Measurements from ENCODE around the gene NFATC2.

The NFATC2 gene

GRCh38 chr20:51359947-51360346, 182.6 kb downstream of the NFATC2 start:
- peaks cover 0 to 7% of the 10 kb centered on the region in 2 donors for H3K27me3 ChIP-seq (ENCODE audit: control insufficient read depth in 1 of 2, insufficient read depth in 2 of 2, low read length in 2 of 2)
- H3K9ac ChIP-seq (ENCODE audit: low read length in 2 of 2) = no peak overlapping the region
- no peak overlapping the region for H3K27ac ChIP-seq (ENCODE audit: low read length)
- no peaks in the 10 kb centered on the region for H3K36me3 ChIP-seq (ENCODE audit: control insufficient read depth in 2 of 2, insufficient read depth in 2 of 2, low read length in 2 of 2)
- H3K4me3 ChIP-seq (ENCODE audit: low read length in 2 of 2) = no peak overlapping the region
- no peaks in the 10 kb centered on the region for H3K4me1 ChIP-seq (ENCODE audit: control insufficient read depth, insufficient read depth, low read length)
- peaks cover 0 to 3% of the 10 kb centered on the region in 2 donors for H3K9me3 ChIP-seq (ENCODE audit: control insufficient read depth in 2 of 2, low read length in 2 of 2)

- Histone ChIP-seq H3K4me3 (ENCODE audit: low read length in 2 of 2) (no peak overlapping the region), H3K36me3 (ENCODE audit: control insufficient read depth in 2 of 2, insufficient read depth in 2 of 2, low read length in 2 of 2) (no peaks in the 10 kb centered on the region), H3K27ac (ENCODE audit: low read length) (no peak overlapping the region), H3K27me3 (ENCODE audit: control insufficient read depth in 1 of 2, insufficient read depth in 2 of 2, low read length in 2 of 2) (peaks cover 0 to 7% of the 10 kb centered on the region in 2 donors), H3K9ac (ENCODE audit: low read length in 2 of 2) (no peak overlapping the region), H3K4me1 (ENCODE audit: control insufficient read depth, insufficient read depth, low read length) (no peaks in the 10 kb centered on the region), H3K9me3 (ENCODE audit: control insufficient read depth in 2 of 2, low read length in 2 of 2) (peaks cover 0 to 3% of the 10 kb centered on the region in 2 donors)
Observed at GRCh38 chr20:51359401-51359800, 183.1 kb downstream of the NFATC2 start.

- Histone ChIP-seq H3K36me3 (ENCODE audit: control insufficient read depth in 2 of 2, insufficient read depth in 2 of 2, low read length in 2 of 2) (no peaks in the 10 kb centered on the region), H3K9me3 (ENCODE audit: control insufficient read depth in 2 of 2, low read length in 2 of 2) (no peaks in the 10 kb centered on the region), H3K4me1 (ENCODE audit: control insufficient read depth, insufficient read depth, low read length) (no peaks in the 10 kb centered on the region), H3K4me3 (ENCODE audit: low read length in 2 of 2) (no peak overlapping the region), H3K9ac (ENCODE audit: low read length in 2 of 2) (no peak overlapping the region), H3K27ac (ENCODE audit: low read length) (no peak overlapping the region), H3K27me3 (ENCODE audit: control insufficient read depth in 1 of 2, insufficient read depth in 2 of 2, low read length in 2 of 2) (peaks cover 0 to 7% of the 10 kb centered on the region in 2 donors)
Observed at GRCh38 chr20:51358032-51358724, 184.3 kb downstream of the NFATC2 start.

- no peak overlapping the region for H3K27ac ChIP-seq (ENCODE audit: low read length)
- no peak overlapping the region for H3K4me3 ChIP-seq (ENCODE audit: low read length in 2 of 2)
- no peak overlapping the region for H3K9ac ChIP-seq (ENCODE audit: low read length in 2 of 2)
- H3K36me3 ChIP-seq (ENCODE audit: control insufficient read depth in 2 of 2, insufficient read depth in 2 of 2, low read length in 2 of 2) = no peaks in the 10 kb centered on the region
- H3K4me1 ChIP-seq (ENCODE audit: control insufficient read depth, insufficient read depth, low read length) = no peaks in the 10 kb centered on the region
- peaks cover 0 to 7% of the 10 kb centered on the region in 2 donors for H3K27me3 ChIP-seq (ENCODE audit: control insufficient read depth in 1 of 2, insufficient read depth in 2 of 2, low read length in 2 of 2)
- no peaks in the 10 kb centered on the region for H3K9me3 ChIP-seq (ENCODE audit: control insufficient read depth in 2 of 2, low read length in 2 of 2)
Observed at GRCh38 chr20:51357543-51357942, 185.0 kb downstream of the NFATC2 start.

- Histone ChIP-seq H3K9me3 (ENCODE audit: control insufficient read depth in 2 of 2, low read length in 2 of 2) (no peaks in the 10 kb centered on the region), H3K36me3 (ENCODE audit: control insufficient read depth in 2 of 2, insufficient read depth in 2 of 2, low read length in 2 of 2) (no peaks in the 10 kb centered on the region), H3K4me1 (ENCODE audit: control insufficient read depth, insufficient read depth, low read length) (no peaks in the 10 kb centered on the region), H3K27ac (ENCODE audit: low read length) (no peak overlapping the region), H3K9ac (ENCODE audit: low read length in 2 of 2) (no peak overlapping the region), H3K4me3 (ENCODE audit: low read length in 2 of 2) (no peak overlapping the region), H3K27me3 (ENCODE audit: control insufficient read depth in 1 of 2, insufficient read depth in 2 of 2, low read length in 2 of 2) (peaks cover 0 to 7% of the 10 kb centered on the region in 2 donors)
Observed at GRCh38 chr20:51356871-51357270, 185.6 kb downstream of the NFATC2 start.

- no peaks in the 10 kb centered on the region for H3K4me1 ChIP-seq (ENCODE audit: control insufficient read depth, insufficient read depth, low read length)
Observed at GRCh38 chr20:51354769-51355319, 187.7 kb downstream of the NFATC2 start.

GRCh38 chr20:51354191-51354768, 188.2 kb downstream of the NFATC2 start:
- Histone ChIP-seq H3K27me3 (ENCODE audit: control insufficient read depth in 1 of 2, insufficient read depth in 2 of 2, low read length in 2 of 2) (peaks cover 0 to 7% of the 10 kb centered on the region in 2 donors), H3K9ac (ENCODE audit: low read length in 2 of 2) (no peak overlapping the region), H3K9me3 (ENCODE audit: control insufficient read depth in 2 of 2, low read length in 2 of 2) (no peaks in the 10 kb centered on the region), H3K4me1 (ENCODE audit: control insufficient read depth, insufficient read depth, low read length) (no peaks in the 10 kb centered on the region), H3K4me3 (ENCODE audit: low read length in 2 of 2) (no peak overlapping the region), H3K36me3 (ENCODE audit: control insufficient read depth in 2 of 2, insufficient read depth in 2 of 2, low read length in 2 of 2) (no peaks in the 10 kb centered on the region), H3K27ac (ENCODE audit: low read length) (no peak overlapping the region)

More at GRCh38 chr20:51354769-51355319, 187.7 kb downstream of the NFATC2 start:
- Histone ChIP-seq H3K36me3 (ENCODE audit: control insufficient read depth in 2 of 2, insufficient read depth in 2 of 2, low read length in 2 of 2) (no peaks in the 10 kb centered on the region), H3K4me3 (ENCODE audit: low read length in 2 of 2) (no peak overlapping the region), H3K27ac (ENCODE audit: low read length) (no peak overlapping the region), H3K9me3 (ENCODE audit: control insufficient read depth in 2 of 2, low read length in 2 of 2) (no peaks in the 10 kb centered on the region), H3K9ac (ENCODE audit: low read length in 2 of 2) (no peak overlapping the region), H3K27me3 (ENCODE audit: control insufficient read depth in 1 of 2, insufficient read depth in 2 of 2, low read length in 2 of 2) (peaks cover 0 to 7% of the 10 kb centered on the region in 2 donors)

GRCh38 chr20:51353491-51353890, 189.0 kb downstream of the NFATC2 start:
- H3K36me3 ChIP-seq (ENCODE audit: control insufficient read depth in 2 of 2, insufficient read depth in 2 of 2, low read length in 2 of 2) = no peaks in the 10 kb centered on the region
- H3K4me3 ChIP-seq (ENCODE audit: low read length in 2 of 2) = no peak overlapping the region
- no peak overlapping the region for H3K9ac ChIP-seq (ENCODE audit: low read length in 2 of 2)
- H3K27me3 ChIP-seq (ENCODE audit: control insufficient read depth in 1 of 2, insufficient read depth in 2 of 2, low read length in 2 of 2) = peaks cover 0 to 3% of the 10 kb centered on the region in 2 donors
- H3K9me3 ChIP-seq (ENCODE audit: control insufficient read depth in 2 of 2, low read length in 2 of 2) = no peaks in the 10 kb centered on the region
- no peak overlapping the region for H3K27ac ChIP-seq (ENCODE audit: low read length)
- no peaks in the 10 kb centered on the region for H3K4me1 ChIP-seq (ENCODE audit: control insufficient read depth, insufficient read depth, low read length)

GRCh38 chr20:51352791-51353190, 189.7 kb downstream of the NFATC2 start:
- Histone ChIP-seq H3K27ac (ENCODE audit: low read length) (no peak overlapping the region), H3K36me3 (ENCODE audit: control insufficient read depth in 2 of 2, insufficient read depth in 2 of 2, low read length in 2 of 2) (no peaks in the 10 kb centered on the region), H3K4me3 (ENCODE audit: low read length in 2 of 2) (no peak overlapping the region), H3K27me3 (ENCODE audit: control insufficient read depth in 1 of 2, insufficient read depth in 2 of 2, low read length in 2 of 2) (peaks cover 0 to 2% of the 10 kb centered on the region in 2 donors), H3K9ac (ENCODE audit: low read length in 2 of 2) (no peak overlapping the region), H3K4me1 (ENCODE audit: control insufficient read depth, insufficient read depth, low read length) (no peaks in the 10 kb centered on the region), H3K9me3 (ENCODE audit: control insufficient read depth in 2 of 2, low read length in 2 of 2) (no peaks in the 10 kb centered on the region)

- H3K4me3 ChIP-seq (ENCODE audit: low read length in 2 of 2) = no peak overlapping the region
- no peaks in the 10 kb centered on the region for H3K36me3 ChIP-seq (ENCODE audit: control insufficient read depth in 2 of 2, insufficient read depth in 2 of 2, low read length in 2 of 2)
- no peak overlapping the region for H3K27ac ChIP-seq (ENCODE audit: low read length)
- no peaks in the 10 kb centered on the region for H3K4me1 ChIP-seq (ENCODE audit: control insufficient read depth, insufficient read depth, low read length)
- peaks cover 0 to 2% of the 10 kb centered on the region in 2 donors for H3K27me3 ChIP-seq (ENCODE audit: control insufficient read depth in 1 of 2, insufficient read depth in 2 of 2, low read length in 2 of 2)
- H3K9me3 ChIP-seq (ENCODE audit: control insufficient read depth in 2 of 2, low read length in 2 of 2) = no peaks in the 10 kb centered on the region
- no peak overlapping the region for H3K9ac ChIP-seq (ENCODE audit: low read length in 2 of 2)
Observed at GRCh38 chr20:51350941-51351631, 191.4 kb downstream of the NFATC2 start.

All from stomach smooth muscle (tissue), 2 donors.